Activated CD4-positive, alpha-beta T cell treated with anti-CD3 and anti-CD28 coated beads, Interleukin-2, amount 50 U/mL, for 24 hours (primary cell): ENCODE measurements around the gene MLF1.
"Not testable (repeated sequence)": the region's sequence is repeated elsewhere in the genome, so short reads cannot be mapped to it uniquely, and the experiment has no call there.

ENCODE experiments used
- DNase-seq, 2 donors: peaks; one replicate each; pipeline ENCODE4 v3.0.0-alpha.2; 2020; ENCODE audit warnings: low read depth in 1 of 2, low spot score in 1 of 2

The MLF1 gene

GRCh38 chr3:158570999-158571702, at the start of gene MLF1:
TSS of gene MLF1 (plus strand) at chr3:158571194. CDS start at chr3:158571301, 107 bp downstream.
- peak; percentile 51 to 81 for DNase-seq

GRCh38 chr3:158522221-158523136, 48.5 kb upstream of the MLF1 start:
- no peak for DNase-seq

- no peak for DNase-seq
Measured at GRCh38 chr3:158528076-158528674, 42.8 kb upstream of the MLF1 start.

- no peak for DNase-seq
Measured at GRCh38 chr3:158531334-158531733, 39.7 kb upstream of the MLF1 start.

- no peak for DNase-seq
Measured at GRCh38 chr3:158532099-158532734, 38.8 kb upstream of the MLF1 start.

GRCh38 chr3:158535918-158536317, 35.1 kb upstream of the MLF1 start:
- DNase-seq, result no peak

- DNase-seq, result peak in 1 of 2 donors; percentile 33
Measured at GRCh38 chr3:158539414-158540014, 31.5 kb upstream of the MLF1 start.

GRCh38 chr3:158540066-158540465, 30.9 kb upstream of the MLF1 start:
- DNase-seq, result no peak

- DNase-seq, result no peak
Measured at GRCh38 chr3:158548691-158549090, 22.3 kb upstream of the MLF1 start.

GRCh38 chr3:158549938-158550337, 21.1 kb upstream of the MLF1 start:
- DNase-seq, result not testable (repeated sequence)

GRCh38 chr3:158552124-158552523, 18.9 kb upstream of the MLF1 start:
- no peak for DNase-seq

GRCh38 chr3:158559504-158559903, 11.5 kb upstream of the MLF1 start:
- no peak for DNase-seq

- DNase-seq, result no peak
Measured at GRCh38 chr3:158560979-158561378, 10.0 kb upstream of the MLF1 start.

GRCh38 chr3:158562674-158563073, 8.3 kb upstream of the MLF1 start:
- DNase-seq, result no peak

- DNase-seq, result no peak
Measured at GRCh38 chr3:158563076-158563475, 7.9 kb upstream of the MLF1 start.

GRCh38 chr3:158565076-158565475, 5.9 kb upstream of the MLF1 start:
- no peak for DNase-seq

- DNase-seq, result no peak
Measured at GRCh38 chr3:158568784-158569183, 2.2 kb upstream of the MLF1 start.

- DNase-seq, result no peak
Measured at GRCh38 chr3:158569794-158570193, 1.2 kb upstream of the MLF1 start.

GRCh38 chr3:158571969-158572765, 1.2 kb downstream of the MLF1 start:
- no peak for DNase-seq

GRCh38 chr3:158572766-158573060, 1.7 kb downstream of the MLF1 start:
- no peak for DNase-seq
